GM18867 (cell line): ENCODE data around the gene G3BP2.
"Not testable (repeated sequence)": the region's sequence is repeated elsewhere in the genome, so short reads cannot be mapped to it uniquely, and the experiment has no call there.

ENCODE experiments used
- ATAC-seq: cut with Tn5 transposase; IDR thresholded peaks from one replicate; pipeline ENCODE4 v1.9.1; 2021; ENCODE audit warnings: mild to moderate bottlenecking, moderate library complexity; ENCODE audit not compliant: unreplicated experiment

Gene G3BP2

DNA sequence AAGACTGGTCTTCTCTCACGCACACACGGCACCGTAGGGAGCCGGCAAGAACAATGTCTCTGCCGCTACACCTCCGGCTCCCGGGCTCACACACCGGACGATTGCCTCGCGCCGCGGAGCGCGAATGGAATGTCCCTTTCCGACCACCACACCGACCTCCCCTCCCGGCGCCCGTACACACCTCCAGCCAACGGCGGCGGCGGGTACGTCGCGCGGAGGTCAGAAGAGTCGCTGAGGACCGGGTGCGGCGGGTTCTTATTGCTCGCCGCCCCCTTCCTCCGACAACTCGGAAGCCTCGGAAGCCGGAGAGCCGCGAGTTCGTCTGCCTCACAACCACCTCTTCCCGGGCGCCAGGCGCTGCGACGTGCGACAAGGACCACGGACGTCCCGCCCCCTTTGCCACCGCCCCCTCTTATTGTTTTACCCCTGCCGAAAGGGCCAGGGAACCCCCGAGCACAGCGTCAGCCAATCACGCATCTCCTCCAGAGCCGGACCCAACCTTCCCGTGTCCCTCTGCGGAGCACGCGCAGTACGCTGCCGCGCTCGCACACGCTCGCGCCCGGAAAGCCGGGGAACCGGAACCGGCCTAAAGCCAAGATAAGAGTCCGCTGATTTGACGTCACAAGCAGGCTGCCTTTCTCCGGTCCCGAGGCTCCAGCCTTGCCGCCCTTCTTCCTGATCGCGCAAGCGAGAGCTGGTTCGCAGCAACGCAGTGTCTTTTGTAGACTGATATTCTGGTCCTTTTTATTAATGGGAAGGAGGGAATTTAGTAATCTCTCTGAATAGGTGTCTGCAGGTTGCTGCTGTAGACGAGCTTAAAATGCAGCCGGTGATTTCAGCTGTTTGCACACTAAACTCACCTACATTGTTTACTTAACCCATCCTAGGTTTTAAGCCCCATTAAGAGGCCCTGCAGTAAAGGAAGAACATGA, at the start of gene G3BP2:
Gene G3BP2, minus strand, starts transcription at position 385 of the 932 bp plus-strand sequence. CDS start 11,386 bp downstream, outside the sequence.
- ATAC-seq = peak; percentile 91

DNA sequence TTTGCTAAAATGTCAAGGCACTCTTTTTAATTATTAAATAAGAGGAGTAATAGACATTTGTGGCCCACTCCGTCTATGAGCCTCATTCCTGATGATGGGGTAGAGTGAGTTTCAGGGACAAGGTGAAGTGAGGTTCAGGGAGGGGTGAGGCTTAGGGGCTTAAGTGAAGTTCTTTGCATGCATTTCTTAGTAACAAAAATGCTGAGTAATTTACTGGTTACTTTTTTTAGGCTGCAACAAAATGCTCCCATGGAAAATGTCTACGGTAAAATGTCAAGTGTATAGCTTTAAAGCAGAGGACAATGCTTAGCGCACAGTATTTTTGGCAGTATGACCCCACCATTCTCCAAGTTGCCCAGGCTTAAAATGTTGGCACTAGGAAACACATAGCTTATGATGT, 49.2 kb upstream of the G3BP2 start:
- ATAC-seq = no peak

DNA sequence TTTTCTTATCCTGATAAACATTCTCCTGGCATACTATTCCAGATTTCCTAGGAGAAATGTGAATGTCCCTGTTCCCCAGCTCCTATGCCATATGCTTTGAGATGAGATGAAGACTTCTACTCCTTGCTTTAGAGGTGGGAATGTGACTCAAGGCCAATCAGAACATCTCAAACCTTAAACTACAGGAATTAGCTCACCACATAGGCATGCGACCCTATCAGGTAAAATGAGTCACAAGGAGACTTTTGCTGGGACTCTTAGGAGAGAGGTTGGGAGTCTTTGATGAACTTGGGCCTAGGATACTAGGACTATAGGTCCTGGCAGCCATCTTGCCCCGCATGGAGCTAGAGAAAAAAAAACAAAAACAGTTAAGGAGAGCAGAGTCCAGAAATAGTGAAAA, 45.3 kb upstream of the G3BP2 start:
- no peak for ATAC-seq

DNA sequence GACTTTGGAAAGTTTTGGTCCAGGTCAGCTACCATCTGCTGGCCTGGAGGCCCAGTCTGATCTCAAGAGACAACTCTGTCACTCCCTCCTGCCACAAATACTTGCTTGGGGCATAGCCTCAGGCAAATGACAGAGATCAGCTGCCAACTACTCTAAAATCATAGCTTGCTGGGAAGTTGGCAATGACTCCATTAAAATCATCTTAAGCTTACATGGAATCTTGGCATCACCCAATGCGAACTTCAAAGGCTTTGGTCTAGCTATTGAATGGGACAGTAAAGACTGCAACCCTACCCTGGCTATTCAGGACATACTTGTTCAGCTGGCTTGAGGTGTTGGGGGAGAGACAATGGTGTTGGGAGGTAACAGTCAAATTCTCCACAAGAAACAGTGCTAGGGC, 44.2 kb upstream of the G3BP2 start:
- ATAC-seq = no peak

DNA sequence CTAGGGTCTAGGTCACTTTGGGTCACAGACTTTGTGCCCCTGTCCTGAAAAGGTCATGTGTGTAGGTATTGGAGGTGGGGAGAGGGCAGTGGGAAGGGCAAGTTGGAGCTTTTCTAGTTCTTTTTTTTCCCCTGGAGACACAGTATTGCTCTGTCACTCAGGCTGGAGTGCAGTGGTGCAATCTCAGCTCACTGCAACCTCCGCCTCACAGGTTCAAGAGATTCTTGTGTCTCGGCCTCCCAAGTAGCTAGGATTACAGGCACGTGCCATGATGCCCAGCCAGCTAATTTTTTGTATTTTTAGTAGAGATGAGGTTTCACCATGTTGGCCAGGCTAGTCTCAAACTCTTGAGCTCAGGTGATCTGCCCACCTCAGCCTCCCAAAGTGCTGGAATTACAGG, 42.8 kb upstream of the G3BP2 start:
- ATAC-seq = not testable (repeated sequence)

DNA sequence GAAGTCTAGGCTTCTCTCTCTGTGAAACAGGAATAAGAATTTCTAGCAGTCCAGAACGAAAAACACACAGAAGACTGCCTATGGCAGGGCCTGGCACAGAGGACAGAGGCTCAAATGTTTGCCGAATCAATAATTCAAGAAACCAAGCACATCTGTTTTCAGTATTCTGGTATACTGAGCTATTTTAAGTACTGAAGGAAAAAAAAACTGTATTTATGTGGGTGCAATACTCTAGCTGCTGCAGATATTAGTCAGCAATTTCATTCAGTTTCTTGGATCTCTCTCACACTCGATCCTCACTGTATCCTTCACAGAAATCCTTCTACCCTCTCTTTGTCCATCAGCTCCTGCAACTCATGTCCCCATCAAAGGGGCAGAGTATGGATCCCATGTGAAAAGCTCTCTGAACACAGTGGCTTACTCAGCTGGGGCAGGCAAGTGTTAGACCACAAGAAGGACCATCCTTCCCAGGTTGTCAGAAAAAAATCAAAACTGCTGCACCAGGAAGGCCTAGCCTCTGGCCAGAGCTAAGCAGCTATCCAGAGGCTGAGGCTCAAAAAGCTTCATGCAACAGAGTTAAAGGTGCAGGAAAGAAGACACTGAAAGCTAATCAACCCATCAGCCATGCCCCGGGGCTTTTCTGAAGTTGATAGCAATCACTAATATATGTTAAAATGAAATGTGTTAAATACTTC, 42.0 kb upstream of the G3BP2 start:
- no peak for ATAC-seq

DNA sequence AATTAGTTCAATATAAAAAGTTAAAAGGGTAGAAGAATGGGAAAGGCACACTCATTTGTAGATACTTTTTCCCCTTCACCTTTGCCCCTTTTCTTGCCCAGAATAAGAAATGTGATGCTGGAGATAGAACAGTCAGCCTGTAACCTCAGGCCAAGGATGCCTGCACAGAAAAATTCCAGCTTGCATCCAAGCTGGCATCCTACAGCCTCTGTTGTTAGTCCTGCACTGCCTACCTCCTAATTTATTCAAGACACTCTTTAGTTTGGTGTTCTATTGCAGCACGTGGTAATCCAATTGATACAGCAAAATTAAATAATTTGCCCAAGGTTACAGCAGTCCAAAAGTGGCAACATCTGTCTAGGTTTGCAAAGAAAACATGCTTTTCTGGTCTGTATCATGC, 41.5 kb upstream of the G3BP2 start:
- no peak for ATAC-seq

DNA sequence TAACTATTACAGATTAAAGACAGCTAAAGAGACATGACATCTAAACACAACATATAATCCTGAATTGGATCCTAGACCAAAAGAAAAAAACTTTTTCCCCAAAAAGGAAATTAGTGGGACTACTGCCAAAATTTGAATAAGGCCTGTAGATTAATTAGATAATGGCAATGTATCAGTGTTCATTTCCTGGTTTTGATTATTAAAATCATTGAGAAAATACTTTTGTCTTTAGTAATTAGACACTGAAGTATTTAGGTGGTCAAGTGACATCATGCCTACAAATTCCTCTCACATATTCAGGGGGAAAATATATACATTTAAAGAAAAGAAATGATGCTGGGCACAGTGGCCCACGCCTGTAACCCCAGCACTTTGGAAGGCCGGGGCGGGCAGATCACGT, 40.8 kb upstream of the G3BP2 start:
- no peak for ATAC-seq

DNA sequence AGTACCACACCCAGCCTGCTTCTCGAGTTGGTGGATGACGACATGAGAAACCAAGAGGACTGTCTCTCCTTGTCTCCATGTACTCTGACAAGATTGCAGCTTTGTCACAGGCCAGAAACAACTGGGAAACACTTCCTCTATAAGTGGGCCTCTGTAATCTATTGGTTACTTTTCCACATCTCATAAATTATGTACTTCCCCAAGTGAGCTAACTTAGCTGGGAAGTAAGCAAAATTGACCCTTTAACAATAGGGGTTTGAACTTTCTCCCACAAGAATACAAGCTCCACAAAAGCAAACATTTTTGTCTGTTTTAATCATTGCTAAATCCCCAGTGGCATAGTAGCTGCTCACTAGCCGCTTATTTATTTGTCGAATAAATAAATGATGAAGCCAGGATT, 37.0 kb upstream of the G3BP2 start:
- ATAC-seq = no peak

DNA sequence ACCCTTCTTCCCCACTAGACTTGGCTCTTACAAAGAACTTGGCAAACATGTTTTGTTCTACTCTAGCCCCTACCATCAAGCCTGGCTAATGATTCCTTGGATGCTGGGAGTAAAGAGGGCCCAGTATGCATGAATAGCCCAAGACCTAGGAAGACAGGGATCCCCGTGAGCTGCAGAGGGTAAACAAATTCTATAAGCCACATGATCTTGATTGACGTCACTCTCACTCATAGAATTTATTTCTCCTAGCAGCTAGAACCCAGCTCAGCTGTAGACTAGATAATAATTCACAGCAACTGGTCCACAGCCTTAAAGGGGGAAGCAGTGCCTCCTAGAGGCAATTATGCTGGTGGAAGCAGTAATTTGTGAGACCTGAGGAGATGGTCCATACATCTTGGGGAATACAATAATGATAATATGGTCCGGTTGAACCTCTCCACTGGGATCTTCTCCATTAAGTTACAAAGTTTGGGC, 35.0 kb upstream of the G3BP2 start:
- peak; percentile 53 for ATAC-seq

DNA sequence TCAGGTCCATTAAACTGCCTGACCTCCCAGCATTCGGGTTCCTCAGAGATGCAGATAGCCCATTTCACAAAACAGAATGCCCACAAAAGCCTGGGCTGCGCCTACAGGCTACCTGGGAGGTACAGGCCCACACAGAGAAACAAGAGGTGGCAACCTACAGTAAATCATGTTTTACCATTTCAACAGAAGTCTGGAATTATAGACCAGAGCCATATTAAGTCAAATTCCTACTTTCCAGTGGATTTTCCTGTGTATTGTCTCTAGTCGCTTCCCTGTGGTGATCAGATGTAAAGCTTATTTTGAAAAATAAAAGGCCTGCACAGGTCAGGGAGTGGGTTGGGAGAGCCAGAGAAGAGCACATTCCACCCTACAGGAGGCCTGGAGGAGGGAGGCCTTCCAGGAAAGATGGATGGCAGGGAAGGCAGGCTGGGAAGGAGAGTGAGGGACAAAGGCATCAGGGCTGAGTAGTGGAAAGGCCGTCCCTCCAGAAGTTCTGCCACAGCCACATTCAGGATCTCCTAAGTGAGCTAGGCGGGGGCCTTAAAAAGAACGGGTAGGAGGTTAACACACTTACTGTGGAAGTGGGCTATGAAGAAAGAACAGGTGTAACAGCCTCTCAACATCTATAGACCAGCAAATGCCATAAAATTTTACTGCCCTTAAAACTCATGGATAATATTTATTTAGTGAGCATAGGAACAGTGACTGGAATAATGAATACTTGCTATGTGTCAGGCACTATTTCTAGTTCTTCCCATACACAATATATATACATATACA, 32.2 kb upstream of the G3BP2 start:
- no peak for ATAC-seq

DNA sequence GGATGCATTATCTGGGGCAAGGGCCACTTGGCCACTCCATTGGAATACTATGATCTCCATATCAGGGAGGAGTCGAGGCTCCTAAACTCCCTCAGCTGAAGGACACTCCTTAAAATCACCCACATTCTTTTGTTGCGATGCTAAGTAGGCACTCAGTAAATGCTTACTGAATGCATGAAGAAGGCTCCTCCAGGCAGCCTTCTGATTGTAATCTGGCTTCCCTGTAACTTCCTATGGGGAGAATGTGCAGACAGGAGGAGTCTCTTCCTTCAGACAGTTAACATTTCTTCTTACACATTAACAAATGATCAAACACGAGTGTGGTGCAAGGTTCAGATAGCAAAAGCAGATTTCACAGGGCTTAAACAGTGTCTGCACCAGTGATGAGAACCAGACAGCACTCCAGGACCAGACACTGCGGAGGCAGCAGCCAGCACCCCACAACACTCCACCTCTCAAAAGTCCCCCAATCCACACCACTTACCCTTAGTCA, 29.8 kb upstream of the G3BP2 start:
- no peak for ATAC-seq

DNA sequence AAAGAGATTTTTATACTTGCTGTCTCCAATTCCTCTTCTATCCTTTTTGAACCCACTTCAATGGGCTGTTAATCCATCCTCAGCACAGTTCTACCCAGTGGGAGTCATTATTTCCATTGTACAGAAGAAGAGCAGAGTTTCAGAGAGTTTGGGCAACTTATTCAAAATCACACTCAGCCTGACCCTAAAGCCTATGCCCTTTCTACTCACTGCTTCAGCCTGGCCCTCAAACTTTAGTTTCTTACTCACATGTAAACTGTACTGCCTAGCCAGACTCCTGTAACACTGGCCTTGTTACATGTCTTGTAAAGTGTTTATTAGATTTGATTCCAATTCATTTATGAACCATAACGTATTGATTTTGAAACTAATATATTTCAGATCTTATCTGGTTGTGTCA, 26.1 kb upstream of the G3BP2 start:
- peak; percentile 17 for ATAC-seq

DNA sequence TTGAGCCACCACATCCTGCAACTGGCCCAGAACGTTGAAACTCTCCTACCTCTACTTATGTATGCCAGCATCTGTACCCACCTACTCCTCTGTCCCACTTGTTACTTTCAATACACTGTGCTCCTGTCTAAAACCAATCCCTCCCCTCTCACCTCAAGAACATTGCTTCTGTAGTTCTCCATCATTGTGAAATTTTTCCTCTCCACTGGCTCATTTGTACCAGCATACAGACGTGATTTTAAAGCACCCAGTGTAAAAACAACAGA, 25.7 kb upstream of the G3BP2 start:
- ATAC-seq = peak; percentile 52

DNA sequence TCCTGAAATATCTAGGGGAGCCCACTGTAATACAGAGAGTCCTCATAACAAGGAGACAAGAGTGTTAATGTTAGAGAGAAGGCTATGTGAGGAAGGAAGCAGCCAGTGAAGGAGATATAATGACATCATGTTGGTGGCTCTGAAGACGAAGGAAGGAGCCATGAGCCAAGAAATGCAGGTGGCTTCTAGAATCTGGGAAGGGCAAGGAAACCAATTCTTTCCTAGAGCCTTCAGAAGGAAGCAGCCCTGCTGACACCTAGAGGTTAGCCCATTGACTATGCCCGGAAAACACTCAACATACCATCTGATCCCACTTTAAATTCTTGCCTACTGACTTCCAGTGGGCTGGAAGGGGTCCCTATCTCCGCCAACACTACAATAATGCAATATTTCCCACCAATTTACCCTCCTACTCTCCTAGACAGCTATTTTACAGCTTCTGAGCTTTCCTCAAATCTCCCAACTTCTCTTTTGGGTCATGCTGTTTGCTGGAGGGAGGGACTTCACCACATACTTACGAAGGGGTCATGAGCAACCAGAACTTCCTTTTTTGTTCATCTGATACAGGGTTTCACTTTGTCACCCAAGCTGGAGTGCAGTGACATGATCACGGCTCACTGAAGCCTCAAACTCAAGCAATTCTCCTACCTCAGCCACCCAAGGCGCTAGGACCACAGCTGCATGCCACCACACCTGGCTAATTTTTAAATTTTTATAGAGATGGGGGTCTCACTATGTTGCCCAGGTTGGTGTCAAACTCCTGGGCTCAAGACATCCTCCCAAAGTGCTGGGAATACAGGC, 25.2 kb upstream of the G3BP2 start:
- peak; percentile 94 for ATAC-seq

DNA sequence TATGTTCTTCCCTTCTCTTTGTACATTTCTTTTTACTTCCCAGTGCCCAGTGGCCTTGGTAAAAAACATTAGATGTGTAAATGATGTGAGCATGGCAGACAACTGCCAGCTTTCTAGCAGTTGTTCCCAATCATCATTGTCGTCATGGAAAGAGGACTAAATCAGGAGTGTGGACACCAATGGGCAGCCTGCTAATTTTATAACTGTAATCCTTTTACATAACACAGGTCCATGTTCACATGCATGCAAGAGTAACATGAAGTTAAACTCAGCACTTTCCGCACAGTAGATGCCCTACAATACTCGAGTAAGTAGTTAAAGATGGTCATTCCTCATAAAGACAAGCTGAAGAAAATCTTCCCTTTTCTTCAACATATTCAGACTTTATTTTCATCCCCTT, 23.4 kb upstream of the G3BP2 start:
- no peak for ATAC-seq

DNA sequence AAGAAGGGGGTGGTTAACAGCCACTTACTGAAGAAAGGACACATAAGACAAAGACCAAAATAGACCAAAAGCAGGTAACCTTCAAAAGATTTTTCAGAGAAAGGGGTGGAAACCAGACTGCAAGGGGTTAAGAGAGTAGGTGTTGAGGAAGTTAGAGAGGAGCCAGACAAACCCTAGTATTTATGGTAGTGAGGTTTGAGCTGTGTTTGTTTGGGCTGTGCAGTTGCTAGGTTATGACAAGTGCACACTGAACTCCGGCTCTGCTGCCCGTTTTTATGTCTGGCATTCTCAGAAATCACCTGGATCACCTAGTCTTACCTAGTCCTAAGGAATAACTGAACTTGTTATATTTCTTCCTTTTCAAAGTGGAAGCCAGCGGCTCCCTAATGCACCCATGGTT, 22.9 kb upstream of the G3BP2 start:
- ATAC-seq = peak; percentile 44

DNA sequence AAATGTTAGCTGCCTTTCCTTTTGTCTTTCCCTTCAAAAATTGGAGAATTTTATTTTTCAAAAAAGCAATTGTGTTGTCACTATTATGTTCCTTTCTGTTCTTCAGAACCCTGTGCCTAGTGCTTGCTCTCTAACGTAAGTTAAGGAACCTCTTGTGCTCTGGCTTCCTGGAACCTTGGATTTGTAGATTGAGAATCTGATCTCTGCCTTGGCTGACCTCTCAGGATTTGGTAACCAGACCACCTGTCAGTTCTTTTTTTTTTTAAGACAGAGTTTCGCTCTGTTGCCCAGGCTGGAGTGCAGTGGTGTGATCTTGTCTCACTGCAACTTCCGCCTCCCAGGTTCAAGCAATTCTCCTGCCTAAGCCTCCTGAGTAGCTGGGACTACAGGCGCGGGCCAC, 18.9 kb upstream of the G3BP2 start:
- ATAC-seq = not testable (repeated sequence)

DNA sequence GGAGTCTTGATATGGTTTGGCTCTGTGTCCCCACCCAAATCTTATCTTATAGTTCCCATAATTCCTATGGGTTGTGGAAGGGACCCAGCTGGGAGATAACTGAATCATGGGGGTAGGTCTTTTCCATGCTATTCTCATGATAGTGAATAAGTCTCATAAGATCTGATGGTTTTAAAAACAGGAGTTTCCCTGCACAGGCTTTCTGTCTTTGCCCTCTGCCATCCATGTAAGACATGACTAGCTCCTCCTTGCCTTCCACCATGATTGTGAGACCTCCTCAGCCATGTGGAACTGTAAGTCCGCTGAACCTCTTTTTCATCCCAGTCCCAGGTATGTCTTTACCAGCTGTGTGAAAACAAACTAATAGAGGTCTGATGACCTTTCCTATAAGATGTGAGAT, 13.9 kb upstream of the G3BP2 start:
- not testable (repeated sequence) for ATAC-seq

DNA sequence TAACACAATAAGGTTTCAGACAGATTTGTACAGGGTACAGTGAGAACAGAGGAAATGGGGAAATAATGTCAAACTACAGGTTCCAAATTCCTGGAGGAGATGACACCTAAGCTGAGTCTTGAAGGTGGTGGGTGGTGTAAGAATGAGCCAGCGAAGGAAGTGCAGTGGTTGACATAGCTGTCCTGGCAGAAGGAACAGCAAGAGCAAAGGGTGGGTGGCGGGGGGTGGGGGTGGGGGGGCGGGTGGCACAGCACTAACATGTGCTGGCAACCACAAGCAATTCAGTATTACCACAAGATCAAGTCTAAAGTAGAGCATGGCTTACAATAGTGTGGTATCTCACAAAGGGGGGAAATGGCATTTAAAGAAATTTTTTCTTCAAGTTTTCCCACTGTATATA, 13.1 kb upstream of the G3BP2 start:
- ATAC-seq = no peak
